UCSD-AML1 (cell line): ENCODE measurements around the gene ALOX15.
"Not testable (repeated sequence)": the region's sequence is repeated elsewhere in the genome, so short reads cannot be mapped to it uniquely, and the experiment has no call there.

ENCODE experiments used
- DNase-seq: peaks from one replicate; lab custom pipeline; 2025; ENCODE audit not compliant: unreplicated experiment; lab: John Stamatoyannopoulos, UW

ALOX15 gene

DNA sequence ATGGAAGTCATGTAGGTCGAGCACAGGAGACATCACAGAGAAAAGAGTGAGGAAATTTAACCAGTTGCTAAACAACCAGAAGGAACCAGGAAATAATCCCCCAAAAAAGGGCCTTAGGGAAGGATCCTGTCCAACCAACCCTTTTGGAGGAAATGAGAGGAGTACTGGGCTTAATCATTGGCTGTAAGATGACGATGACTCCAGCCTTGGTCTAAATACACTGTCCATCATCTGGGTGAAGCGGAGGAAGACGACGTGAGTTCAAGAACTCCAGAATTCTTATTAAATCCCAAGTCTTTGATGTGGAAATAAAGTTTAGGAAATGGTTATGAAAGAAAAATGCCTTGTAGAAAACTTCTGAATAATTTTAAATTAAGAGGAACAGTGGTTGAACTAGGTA lies 11.5 kb upstream of the ALOX15 start:
- no peak for DNase-seq

DNA sequence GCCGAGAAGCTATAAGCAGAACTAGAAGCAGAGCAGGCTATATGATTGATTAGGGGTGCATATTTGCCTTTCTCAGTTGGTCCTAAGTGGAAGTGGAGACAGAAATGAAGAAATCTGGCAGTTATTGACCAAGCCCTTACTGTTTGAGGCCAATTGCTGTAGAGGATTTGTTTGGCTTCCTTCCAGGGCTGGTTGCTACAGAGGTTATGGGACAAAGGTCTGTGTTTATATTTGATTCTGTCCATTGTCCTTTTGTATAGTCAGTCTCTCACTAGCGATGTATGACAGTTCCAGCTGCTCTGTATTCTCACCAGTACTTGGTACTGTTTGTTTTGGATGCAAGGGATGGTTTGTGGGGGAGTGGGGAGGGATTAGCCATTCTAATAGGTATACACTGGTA lies 7.3 kb upstream of the ALOX15 start:
- no peak for DNase-seq

DNA sequence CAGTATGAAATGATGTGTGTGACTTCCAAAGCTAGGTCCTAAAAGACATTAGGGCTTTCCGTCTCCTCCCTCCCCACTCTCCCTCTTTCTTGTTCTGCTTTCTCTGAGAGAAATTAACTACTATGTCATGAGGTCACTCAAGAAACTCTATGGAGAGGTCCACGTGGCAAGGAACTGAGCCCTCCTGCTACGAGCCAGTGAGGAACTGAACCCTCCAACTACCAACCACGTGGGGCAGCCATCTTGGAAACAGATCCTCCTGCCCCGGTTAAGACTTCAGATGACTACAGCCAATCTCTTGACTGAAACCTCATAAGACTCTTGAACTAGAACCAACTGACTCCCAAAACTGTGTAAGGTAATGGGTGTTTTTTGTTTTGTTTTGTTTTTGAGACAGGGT lies 4.2 kb upstream of the ALOX15 start:
- no peak for DNase-seq

DNA sequence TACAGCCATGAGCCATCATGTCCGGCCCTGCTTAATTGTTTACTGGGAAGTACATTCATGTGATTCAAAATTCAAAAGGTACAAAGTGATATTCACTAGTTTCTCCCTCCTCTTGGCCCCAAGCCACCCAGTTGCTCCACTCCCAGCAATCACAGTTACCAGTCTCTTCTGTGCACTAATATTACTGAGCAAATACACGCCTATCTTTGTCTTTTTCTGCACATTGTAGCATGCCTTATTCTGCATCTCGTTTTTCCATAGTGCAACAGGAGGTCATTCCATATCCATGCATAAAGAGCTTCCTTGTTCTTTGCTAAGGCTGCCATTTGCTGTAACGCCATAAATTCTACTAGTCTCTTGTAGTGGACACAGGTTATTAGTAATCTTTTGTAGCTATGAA lies 2.2 kb upstream of the ALOX15 start:
- no peak for DNase-seq

DNA sequence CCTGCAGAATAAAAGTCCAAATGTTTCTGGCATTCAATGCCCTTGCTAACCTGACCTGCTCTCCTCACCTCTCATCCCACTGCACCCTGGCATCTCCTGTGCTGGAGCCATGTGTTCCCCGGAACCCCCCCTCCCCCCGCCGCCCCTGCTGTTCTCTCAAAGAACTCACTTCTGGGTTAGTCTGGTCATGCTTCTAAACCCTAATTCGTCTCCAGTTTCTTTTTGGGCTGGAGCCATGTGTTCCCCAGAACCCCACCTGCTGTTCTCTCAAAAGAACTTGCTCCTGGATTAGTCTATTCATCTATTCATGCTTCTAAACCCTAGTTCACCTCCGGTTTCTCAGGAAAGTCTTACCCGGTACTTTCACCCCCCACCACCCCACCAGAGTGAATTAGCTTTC lies 808 bp upstream of the ALOX15 start:
- no peak for DNase-seq

DNA sequence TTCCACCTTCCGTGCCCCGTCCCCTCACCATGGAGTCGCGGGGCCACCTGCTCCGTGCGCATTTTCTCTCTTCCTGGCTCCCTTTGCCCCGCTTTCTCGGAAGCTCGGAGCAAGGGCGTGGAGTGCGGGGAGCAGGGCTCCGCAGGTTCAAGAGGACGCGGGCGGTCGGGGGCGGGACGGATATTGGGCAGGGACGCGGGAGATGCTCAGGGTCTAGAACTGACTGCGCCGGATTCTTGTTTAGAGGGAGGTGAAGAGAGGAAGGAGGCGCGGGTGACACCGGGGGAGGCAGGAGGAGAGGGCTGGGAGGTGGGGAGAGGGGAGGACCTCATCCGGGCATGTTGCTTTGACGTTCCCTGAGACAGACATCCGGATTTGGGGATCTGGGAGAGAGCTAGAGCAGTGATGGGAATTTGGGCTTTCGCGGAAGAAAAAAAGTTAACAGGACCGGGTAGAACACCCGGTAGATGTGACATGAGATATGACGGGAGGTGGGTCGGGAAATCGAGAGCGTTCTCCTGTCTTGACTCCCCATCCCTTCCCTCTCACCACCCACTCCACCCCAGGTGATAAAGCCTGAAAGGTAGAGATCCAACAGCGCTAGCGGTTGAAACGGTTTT lies 799 bp downstream of the ALOX15 start:
- not testable (repeated sequence) for DNase-seq

DNA sequence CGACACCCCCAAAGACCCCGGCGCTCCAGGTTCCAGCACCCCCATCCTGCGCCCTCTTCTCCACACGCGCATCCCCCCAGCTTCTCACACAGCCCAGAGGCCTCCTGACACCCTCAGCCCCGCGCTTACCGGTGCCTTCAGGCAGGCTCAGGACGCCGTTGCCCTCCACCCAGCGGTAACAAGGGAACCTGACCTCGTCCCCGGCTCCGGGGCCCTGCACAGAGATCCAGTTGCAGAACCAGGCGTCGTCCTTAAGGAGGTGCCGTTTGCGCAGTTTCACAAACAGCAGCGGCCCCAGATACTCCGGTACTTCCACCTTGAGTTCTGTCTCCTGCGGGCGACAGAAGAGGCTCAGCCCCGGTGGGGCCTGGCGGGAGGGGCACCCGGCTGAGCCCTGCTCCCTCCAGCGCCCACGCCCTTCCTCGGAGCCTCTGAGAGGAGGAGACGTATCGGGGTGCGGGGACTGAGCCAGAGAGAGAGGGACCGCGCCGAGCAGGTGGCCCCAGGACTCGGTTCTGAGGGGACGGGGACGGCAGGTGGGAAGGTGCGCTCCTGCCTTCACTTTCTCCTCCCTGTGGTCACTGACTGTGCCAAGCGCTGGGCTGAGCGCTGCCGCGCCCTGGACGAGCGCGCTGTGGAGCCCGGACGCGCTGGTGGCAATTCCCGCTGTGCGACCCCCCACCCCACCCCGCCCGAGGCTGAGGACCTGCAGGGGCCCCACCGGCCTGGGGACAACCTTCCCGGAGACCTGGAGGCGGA lies 2.0 kb downstream of the ALOX15 start:
- DNase-seq, result peak; percentile 54

DNA sequence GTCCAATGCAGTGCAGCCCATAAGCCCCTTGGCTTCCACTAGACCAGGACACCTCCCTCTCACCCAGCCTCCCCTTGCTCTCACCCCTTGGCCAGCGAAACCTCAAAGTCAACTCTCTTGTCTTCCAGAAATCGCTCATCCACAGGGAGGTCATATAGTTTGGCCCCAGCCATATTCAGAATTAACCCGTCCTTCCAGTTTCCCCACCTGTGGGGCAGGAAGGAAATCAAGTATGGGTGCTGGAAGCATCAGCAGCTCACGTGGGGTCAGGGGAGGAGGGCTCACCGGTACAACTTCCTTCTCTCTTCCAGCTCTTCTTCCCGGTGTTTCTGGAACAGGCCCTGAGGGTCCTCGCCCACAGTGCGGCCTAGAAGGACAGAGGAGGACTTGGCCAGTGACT lies 2.7 kb downstream of the ALOX15 start:
- DNase-seq, result not testable (repeated sequence)

DNA sequence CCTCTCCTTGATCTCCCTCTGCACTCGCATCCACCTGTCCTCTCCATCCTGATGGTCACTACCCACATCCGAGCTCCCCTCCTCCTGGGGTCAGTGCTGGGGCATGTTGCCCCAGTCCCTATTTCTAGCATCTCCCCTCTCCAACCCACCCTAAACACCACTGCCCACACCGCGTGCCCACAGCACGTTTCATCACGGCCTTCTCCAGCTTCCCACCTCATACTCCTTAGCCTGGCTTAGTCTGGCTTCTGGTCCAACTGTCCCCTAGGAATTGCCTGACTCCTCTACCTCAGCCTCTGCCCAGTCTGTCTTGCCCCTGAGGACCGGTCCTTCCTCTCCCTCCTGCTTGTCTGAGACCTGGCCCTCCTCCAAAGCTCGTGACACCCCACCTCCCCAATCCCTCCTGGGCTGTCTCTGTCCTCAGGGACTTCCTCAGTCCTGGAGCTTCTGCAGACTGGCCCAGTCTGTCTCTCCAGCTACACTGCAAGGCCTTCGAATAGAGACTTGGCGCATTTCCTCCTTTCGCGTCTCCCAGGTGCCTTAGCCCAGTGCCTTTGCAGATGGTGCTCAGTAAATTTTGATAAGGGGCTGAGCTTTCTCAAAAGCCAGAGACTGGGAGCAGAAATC lies 4.9 kb downstream of the ALOX15 start:
- no peak for DNase-seq

DNA sequence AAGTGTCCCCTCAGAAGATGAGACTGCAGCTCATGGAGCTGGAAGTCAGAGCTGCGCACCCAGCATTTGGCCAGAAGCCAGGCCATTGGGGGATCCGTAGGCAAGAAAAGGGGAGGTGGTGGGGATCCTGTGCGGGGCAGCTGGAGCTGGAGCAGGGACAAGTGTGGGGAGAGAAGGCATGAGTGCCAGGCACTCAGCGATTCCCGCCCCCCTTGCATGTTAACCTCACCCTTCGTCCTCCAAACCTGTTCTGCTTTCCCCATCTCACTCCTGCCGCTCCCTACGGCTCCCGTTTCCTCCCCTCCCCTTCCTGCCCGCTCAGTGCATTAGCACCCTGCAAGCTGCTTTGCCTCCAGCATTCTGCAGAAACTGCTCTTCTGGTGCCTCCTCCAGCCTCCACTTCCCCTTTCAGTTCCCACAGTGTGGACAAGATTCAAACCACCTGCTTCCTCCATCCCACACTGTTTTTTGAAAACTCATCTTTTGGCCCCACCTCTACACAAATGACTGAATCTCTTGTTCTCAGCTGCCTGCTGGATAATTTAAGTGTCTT lies 5.6 kb downstream of the ALOX15 start:
- DNase-seq, result peak; percentile 60

DNA sequence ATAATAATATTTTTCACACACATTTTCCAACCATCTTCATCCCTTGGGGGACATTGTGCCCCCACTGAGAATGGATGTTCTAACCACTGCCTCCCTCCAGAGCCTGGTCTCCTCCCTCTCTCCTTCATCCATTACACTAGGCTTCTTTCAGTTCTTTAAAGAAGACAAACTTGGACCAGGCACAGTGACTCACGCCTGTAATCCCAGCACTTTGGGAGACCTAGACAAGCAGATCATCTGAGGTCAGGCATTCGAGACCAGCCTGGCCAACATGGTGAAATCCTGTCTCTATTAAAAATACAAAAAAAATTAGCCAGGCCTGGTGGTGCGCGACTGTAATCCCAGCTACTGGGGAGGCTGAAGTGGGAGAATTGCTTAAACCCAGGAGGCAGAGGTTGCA lies 6.5 kb downstream of the ALOX15 start:
- DNase-seq, result no peak

DNA sequence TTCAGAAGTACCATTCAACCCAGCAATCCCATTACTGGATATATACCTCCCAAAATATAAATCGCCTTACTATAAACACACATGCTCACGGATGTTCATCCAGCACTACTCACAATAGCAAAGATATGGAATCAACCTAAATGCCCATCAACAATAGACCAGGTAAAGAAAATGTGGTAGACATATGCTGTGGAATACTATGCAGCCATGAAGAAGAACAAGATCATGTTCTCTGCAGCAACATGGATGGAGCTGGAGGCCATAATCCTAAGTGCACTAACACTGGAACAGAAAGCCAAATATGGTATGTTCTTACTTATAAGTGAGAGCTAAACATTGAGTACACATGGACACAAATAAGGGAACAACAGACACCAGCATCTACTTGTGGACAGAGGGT lies 7.8 kb downstream of the ALOX15 start:
- DNase-seq, result no peak

DNA sequence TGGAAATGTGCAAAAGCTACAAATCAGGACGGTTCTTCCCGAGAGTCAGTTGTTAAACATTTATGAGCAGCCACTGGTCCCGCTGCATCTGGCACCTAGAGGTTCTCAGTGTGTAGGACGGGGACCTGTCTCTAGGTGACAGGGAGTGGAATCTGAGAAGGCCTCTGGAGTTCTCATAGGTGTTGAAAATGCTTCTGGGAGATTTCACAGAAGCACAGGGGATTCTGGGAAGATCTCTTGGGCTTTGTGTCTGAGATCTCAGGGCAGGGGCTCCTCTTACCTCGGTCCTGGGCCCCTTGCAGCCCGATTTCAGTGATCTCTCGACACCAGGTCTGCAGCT lies 8.9 kb downstream of the ALOX15 start:
- no peak for DNase-seq

DNA sequence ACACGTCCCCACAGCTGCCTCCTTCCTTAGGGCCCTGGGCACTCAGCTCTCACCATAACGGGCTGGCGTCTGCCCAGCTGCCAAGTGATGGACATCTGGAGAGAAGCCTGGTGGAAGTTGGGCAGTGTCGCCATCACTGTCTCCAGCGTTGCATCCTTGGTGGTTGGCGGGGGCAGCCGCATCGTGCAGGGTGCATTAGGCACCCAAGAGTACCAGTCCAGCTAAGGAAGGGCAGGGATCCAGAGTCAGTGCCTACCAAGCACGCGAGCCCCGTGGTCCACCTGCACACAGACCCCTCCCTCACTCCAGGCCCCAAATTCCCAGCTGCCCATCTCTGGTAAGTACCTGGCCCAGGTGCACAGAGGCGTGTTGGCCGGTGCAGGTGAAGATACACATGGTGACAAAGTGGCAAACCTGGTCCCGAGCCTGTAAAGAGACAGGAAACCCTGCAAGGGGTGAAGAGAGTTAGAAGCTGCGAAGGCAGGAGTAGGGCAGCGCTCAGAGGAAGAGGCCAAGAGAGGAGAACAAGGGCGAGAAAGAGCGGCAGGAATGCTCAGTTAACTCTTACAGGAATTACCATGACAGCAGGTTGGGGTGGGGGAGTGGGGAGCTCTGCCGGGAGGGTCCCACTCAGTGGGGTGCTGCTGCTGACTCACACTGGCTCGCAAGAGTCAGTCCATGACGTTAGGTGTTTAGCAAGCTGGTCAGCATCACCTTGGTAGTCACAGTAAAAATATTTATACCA lies 9.5 kb downstream of the ALOX15 start:
- DNase-seq, result no peak

DNA sequence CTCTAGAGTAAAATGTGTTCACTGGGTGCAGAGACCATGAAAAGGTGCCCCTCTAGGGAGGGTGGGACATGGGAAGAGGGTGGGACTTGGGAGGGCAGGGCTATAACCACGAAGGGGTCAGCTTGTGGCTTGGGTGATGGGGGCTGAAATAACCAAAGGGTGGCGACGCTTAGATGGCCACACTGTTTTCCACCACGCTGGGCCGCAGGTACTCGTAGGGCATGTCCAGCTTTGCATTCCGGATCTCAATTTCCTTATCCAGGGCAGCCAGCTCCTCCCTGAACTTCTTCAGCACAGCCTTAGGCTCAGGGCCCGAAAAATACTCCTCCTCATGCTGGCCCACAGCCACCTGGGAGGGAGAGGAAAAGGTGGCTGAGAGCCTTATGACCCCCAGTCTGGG lies 10.0 kb downstream of the ALOX15 start:
- no peak for DNase-seq

DNA sequence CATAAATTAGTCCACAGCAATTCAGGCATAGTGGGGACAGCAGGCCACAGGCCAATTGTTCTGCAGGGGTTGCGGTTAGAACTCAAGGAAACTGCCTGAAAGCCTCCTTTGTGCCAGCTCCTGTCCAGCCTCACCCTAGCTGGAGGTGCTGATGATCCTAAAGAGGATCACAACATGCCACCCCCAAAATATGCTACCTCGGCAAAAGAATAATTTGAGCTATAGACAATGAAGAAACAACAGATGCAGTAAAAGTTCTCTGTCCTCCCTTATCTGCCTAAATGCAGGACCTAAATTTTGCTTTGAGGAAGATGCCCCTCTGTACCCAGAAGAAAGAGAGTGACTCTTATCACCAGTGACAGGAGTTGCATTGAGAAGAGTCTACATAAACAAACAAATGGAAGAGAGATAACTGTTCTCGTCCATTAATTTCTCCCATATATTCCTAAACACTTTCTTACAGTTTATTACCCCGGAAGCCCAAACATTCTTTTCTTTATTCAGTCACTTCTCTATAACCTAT lies 14.7 kb downstream of the ALOX15 start:
- no peak for DNase-seq

DNA sequence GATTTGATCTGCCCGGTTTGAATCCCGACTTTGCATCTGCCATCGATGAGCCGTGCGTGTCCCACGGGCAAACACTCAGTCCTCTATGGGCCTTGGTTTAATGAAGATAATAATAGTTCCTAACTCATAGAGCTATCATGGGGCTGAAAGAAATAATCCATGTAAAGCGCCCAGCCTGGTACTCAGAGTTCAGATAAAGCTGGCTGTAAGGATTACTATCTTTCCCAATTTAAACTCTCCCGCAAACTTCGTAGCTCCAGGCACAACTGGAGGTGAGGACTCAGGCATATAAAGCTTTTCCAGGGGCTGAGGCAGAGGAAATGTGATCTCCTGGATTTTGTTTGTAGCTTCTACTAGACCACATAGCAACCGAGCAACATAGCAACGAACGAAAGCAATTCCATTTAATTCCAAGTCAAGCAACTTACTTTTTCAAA lies 16.3 kb downstream of the ALOX15 start:
- no peak for DNase-seq

DNA sequence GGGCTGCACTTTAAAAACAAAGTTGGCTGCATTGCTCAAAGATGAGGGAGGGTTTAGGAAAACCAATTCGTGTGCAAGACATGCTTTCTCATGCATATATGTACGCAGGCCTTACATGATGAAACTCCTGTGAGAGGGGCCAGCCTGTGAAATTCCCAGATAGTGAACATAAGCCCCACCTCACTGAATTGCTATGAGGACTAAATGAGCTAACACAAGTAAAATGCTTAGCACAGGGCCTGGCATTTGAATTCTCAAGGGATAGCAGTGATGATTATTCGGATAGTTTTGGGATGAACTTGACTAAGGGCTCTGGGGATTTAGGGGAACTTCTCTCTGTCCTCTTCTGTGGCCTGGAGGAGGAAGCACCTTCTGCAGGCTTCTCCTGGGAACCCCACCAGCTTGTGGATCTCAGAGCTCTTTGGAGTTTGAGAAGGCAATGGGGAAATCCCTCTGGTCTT lies 17.0 kb downstream of the ALOX15 start:
- not testable (repeated sequence) for DNase-seq

DNA sequence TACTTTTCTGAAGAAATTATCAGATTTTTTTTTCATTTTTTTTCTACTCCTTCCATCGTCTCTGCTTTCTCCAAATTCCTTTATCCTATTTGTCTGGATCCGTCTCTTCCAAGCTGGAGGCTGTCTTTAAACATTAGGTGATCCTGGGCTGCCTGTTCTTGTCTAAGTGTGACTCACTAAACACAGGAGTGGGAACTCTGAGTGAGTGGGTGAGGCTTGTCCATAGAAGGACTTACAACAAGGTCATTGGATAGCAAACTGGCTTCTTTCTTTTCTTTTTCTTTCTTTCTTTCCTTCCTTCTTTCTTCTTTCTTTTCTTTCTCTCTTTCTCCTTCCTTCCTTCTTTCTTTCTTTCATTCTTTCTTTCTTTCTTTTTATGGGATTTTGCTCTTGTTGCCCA lies 18.2 kb downstream of the ALOX15 start:
- no peak for DNase-seq

DNA sequence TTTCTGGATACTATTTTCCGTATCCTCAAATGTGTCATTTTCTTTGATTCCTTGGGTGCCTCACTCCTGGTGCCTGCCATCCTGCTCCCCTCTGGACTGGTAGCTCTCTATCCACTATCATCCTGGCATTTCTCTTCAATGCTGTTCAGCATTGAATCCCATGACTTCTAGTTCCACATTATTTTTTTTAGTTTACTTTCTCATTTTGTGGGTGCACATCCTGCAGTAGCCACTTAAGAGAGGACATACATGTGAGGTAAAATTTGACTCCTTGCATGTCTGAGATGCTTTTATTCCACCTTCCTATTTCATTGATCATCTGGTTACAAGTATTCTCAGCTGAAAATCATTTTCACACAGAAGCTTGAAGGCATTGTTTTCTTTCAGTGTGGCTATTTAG lies 19.1 kb downstream of the ALOX15 start:
- DNase-seq, result no peak

DNA sequence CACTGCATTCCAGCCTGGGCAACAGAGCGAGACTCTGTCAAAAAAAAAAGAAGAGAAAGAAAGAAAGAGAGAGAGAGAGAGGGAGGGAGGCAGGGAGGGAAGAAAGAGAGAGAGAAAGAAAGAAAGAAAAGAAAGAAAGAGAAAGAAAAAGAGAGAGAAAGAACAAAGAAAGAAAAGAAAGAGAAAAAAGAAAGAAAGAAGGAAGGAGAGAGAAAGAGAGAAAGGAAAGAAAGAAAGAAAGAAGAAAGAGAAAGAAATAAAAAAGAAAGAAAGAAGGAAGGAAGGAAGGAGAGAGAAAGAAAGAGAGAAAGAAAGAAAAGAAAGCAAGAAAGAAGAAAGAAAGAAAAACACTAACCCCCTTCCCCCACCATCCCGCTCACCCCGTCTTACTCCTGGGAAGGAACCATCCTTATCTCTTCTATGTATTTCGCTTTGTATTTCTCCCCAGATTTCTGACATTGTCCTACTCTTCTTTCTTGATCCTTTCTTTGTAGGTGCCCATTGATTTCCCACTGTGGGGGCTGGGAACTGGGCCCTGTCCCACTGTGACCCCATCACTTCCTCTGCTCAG lies 20.9 kb downstream of the ALOX15 start:
- no peak for DNase-seq
